ENCODE measurements around the gene INPP5A.

DNA sequence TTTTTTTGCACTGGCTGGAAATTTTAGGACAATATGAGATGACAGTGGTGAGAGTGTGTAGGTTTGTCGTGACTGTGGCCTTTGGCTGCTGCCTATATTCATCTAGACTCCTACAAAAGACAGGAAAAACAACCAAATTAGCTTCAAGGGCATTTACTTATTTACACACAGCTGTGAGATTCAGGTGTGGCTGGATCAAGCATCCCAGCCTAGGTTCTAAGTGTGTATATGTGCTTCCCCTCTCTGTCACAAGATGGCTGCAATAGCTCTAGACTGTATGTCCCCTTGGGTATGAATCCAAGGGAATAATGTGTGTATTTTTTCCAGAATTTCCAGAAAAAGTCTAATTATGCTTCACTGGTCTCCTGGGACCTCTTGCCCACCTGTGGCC is 25.5 kb upstream of the INPP5A start:
- no peak for TF ChIP-seq SUZ12 (IDR thresholded peaks at IDR 0.05; ENCODE audit: extremely low read depth, insufficient read depth, insufficient read length)
- no peak for TF ChIP-seq YY1 (IDR thresholded peaks at IDR 0.05; ENCODE audit: insufficient read depth, insufficient read length)
